22Rv1 (cell line): ENCODE data around the gene PTCD1.

Experiments
- ZFX ChIP-seq: fragments of 450-650 bp; IDR thresholded peaks from 2 replicates; pipeline ENCODE4 v1.6.1; 2017; ENCODE audit warnings: antibody characterized with exemption, borderline replicate concordance
- TF ChIP-seq, protein P1 (sequence below): fragments of 450-650 bp; IDR thresholded peaks from 2 replicates; pipeline ENCODE4 v1.5.1; 2017; ENCODE audit warnings: mild to moderate bottlenecking

DNA sequence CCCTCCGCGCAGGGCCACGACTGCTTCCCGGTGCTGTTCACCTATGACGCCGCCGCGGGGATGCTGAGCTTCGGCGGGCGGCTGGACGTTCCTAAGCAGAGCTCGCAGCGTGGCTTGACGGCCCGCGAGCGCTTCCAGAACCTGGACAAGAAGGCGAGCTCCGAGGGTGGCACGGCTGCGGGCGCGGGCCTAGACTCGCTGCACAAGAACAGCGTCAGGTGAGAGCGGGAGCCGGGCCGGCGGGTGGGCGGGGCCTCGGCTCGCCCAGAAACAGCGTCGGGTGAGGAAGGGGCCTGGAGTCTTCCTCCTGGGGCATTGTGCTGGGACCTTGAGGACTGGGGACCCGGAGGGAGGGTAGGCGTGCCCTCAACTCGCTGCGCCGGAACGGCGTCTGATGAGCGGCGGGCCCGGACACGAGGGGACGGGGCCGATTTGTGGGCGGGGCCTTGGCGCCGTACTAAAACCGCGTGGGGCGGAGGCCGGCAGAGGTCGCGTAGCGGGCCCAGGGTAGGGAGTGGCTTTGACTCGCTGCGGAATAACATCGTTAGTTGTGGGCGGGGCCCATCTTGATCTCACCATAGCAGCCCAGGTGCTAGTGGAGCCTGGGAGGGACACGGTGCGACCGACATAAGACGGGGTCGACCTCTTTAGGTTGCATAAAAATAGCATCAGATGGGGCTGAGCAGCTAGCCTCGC is 45.8 kb downstream of the PTCD1 start:
- TF ChIP-seq, protein P1, sequence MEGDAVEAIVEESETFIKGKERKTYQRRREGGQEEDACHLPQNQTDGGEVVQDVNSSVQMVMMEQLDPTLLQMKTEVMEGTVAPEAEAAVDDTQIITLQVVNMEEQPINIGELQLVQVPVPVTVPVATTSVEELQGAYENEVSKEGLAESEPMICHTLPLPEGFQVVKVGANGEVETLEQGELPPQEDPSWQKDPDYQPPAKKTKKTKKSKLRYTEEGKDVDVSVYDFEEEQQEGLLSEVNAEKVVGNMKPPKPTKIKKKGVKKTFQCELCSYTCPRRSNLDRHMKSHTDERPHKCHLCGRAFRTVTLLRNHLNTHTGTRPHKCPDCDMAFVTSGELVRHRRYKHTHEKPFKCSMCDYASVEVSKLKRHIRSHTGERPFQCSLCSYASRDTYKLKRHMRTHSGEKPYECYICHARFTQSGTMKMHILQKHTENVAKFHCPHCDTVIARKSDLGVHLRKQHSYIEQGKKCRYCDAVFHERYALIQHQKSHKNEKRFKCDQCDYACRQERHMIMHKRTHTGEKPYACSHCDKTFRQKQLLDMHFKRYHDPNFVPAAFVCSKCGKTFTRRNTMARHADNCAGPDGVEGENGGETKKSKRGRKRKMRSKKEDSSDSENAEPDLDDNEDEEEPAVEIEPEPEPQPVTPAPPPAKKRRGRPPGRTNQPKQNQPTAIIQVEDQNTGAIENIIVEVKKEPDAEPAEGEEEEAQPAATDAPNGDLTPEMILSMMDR: no peak
- no peak for TF ChIP-seq ZFX
